ENCODE measurements around the gene COX6B1.
"Not testable (repeated sequence)": the region's sequence is repeated elsewhere in the genome, so short reads cannot be mapped to it uniquely, and the experiment has no call there.

Gene COX6B1

DNA sequence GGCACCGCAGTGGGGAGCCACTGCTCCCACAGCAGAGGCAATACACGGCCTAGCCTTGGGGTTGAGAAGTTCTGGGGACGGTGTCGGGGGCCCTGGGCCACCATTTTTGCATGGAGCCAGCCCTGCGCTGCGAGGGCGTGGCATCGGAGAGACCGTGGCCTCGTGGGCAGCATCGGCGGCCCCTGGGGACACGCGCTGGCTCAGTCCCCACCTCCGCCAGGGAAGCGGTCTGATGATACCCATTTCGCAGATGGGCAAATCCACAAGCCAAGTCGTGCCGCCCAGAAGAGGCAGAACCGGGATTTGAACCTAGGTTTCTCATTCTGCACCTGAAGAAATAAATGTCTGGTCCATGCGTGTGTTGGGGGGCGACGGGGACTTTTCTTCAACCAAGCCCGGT lies 17.0 kb downstream of the COX6B1 start:
- DNase-seq: no peak

- DNase-seq: no peak
These were observed 17.5 kb downstream of the COX6B1 start for GRCh38 chr19:35665604-35666003.

DNA sequence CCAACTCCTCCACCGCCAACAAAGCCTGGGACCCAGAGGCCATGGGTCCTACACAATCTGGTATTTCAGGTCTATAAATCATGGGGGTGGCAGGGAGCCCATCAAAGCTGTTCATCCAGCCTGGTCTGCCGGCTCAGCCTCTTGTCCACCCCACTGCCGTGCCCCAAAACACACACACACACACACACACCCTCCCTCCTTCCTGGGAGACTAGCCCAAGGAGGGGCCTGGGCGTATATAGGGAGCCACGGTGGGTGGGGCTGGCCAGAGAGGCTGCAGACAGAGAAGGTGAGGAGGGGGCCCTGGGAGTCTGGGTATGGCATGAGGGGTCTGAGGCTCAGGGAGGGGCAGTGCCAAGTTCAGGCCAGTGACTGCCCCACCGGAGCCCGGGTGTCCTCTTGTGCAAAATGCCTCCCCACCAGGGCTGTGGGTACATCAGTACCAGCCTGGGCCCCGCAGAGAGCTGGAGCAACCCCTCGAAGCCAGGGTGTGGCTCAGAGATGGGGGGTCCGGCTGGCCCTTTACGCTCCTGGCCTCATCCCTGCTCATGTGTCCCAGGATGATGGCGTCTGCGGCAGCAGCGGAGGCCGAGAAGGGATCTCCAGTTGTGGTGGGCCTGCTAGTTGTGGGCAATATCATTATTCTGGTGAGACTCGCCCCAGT lies 18.3 kb downstream of the COX6B1 start, which contains the start of gene UPK1A:
Gene UPK1A, plus strand, starts transcription at position 267 of the 663 bp plus-strand sequence. Its CDS starts 296 bp downstream, at position 563.
- no peak for DNase-seq

DNA sequence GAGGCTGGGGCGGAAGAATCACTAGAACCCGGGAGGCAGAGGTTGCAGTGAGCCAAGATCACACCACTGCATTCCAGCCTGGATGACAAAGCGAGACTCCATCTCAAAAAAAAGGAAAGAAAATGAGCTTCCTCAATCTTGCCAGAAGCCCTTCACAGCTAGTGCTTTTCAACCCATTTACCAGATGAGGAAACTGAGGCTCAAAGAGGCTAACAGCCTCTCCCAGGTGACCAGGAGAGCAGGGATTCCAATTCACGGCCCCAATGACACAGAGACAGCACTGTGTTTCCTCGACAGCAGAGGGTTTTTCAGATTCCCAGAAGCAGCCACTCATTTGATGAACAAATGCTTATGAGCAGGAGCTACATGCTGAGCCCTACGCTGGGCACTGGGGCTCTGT lies 21.4 kb downstream of the COX6B1 start:
- no peak for DNase-seq

DNA sequence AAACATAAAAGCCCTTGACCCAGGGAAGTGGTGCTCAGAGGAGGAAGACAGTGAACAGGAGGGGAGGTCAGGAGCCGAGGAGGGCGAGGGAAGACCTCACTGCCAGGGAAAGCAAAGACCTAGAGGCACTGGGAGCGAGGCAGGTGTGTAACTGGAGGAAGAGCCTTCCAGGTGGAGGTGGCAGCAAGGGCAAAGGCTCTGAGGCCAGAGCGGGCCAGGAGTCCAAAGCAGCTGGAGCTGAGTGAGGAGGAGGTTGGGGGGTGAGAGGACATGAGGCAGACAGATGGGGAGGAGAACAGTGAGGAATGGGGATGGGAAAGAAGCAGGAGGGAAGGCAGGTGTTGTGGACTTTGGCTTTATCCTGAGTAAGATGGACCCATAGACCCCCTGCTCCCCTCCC lies 21.9 kb downstream of the COX6B1 start:
- DNase-seq: no peak

DNA sequence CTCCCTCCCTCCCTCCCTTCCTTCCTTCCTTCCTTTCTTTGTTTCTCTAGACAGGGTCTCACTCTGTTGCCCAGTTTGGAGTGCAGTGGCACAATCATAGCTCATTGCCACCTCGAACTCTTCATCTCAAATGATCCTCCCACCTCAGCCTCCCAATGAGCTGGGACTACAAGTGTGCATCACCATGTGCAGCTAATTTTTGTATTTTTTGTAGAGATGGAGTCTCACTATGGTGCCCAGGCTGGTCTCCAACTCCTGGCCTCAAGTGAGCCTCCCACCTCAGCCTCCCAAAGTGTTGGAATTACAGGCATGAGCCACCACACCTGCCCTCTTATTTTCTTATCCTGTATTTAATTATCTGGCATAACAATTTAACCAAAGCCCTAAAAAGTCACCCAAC lies 22.6 kb downstream of the COX6B1 start:
- no peak for DNase-seq

GRCh38 chr19:35671818-35672217 lies 23.7 kb downstream of the COX6B1 start:
- no peak for DNase-seq

GRCh38 chr19:35673121-35673804 lies 25.1 kb downstream of the COX6B1 start:
- peak in 1 of 56 donors; percentile 5 for DNase-seq

DNA sequence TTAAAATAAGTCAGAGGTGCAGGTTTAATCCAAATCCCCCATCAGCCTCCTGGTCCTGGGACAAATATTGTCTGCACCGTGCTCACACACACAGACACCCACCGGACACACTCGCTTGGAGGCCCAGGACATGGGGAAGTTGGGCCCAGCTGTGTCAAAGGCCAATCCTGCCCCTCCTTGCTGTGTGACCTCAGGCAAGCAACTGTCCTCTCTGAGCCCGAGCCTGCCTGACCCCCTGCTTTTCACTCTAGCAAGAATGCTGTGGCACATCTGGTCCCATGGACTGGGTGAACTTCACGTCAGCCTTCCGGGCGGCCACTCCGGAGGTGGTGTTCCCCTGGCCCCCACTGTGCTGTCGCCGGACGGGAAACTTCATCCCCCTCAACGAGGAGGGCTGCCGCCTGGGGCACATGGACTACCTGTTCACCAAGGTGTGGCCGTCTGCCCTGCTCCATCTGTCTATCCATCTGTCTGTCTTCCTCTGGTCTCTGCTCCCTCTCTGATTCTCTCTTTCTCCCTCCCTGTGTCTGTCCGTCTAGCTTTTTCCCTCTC lies 27.5 kb downstream of the COX6B1 start:
- no peak for DNase-seq

GRCh38 chr19:35689836-35690235 lies 41.7 kb downstream of the COX6B1 start:
- DNase-seq: no peak

DNA sequence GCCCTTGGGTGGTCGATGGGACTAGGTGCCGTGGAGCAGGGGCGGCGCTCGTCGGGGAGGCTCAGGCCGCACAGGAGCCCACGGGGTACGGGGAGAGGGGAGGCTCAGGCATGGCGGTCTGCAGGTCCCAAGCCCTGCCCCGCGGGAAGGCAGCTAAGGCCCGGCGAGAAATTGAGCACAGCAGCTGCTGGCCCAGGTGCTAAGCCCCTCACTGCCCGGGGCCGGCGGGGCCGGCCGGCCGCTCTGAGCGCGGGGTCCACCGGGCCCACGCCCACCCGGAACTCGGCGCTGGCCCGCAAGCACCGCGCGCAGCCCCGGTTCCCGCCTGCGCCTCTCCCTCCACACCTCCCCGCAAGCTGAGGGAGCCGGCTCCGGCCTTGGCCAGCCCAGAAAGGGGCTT lies 43.0 kb downstream of the COX6B1 start:
- not testable (repeated sequence) for DNase-seq

- no peak for DNase-seq
These were observed 43.9 kb downstream of the COX6B1 start for GRCh38 chr19:35692010-35692409.

- DNase-seq: no peak
These were observed 45.3 kb downstream of the COX6B1 start for GRCh38 chr19:35693422-35693821.

GRCh38 chr19:35693835-35694599 lies 45.9 kb downstream of the COX6B1 start:
- peak in 55 of 56 donors; percentile 27 to 92 (median 72) for DNase-seq

- no peak for DNase-seq
These were observed 47.8 kb downstream of the COX6B1 start for GRCh38 chr19:35695895-35696422.

DNA sequence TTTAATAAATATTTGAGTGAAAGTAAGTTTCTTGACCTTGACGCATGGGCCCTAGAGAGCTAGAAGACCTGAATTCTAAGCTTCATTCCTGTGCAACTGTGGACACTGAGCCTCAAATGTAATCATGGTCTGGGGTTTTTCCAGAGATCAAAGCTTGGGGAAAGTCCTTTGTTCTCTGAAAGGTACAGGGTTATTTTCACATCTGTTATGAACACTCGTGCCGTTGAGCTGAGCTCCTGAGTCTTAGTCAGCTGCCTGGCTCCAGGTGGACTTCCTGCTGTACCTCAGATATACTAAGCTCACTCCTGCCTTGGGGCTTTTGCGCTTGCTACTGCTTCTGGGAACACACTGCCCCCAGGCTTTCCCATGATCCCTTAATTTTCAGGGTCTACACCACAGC lies 48.7 kb downstream of the COX6B1 start:
- DNase-seq: no peak

- peak; percentile 54 to 99 (median 95) for DNase-seq
These were observed 54.3 kb downstream of the COX6B1 start for GRCh38 chr19:35702223-35703012.

GRCh38 chr19:35703343-35703742 lies 55.2 kb downstream of the COX6B1 start:
- no peak for DNase-seq

DNA sequence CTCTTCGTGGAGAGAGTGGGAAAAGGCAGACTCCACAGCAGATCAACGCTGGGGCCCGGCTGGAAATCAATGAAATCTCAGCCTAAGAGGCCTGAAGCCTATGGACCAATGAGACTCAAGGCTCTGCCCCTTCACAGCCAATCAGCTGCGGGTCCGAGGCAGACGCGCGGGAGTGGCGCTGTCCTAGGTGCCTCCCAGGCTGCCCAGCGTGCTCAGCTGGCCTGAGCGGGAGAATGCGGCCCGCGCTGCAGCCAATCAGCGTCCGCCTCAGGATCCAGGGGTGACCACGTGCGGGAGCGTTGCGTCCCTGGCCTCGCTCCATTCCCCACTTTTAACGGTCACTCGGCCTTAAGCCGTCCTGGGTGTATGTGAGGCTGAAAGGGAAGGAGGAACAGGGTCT lies 56.1 kb downstream of the COX6B1 start, which contains the start of gene ZBTB32:
Gene ZBTB32, plus strand, starts transcription at position 341 of the 400 bp plus-strand sequence. CDS start 10,069 bp downstream, outside the sequence.
- peak in 3 of 56 donors; percentile 4 to 18 (median 4) for DNase-seq

Measured in nucleus accumbens (tissue), 56 donors.